8988T (cell line): Measurements from ENCODE around the gene NTM.

Source experiments
- DNase-seq: peaks from one replicate; pipeline ENCODE4 v3.0.0; 2011

NTM gene

DNA sequence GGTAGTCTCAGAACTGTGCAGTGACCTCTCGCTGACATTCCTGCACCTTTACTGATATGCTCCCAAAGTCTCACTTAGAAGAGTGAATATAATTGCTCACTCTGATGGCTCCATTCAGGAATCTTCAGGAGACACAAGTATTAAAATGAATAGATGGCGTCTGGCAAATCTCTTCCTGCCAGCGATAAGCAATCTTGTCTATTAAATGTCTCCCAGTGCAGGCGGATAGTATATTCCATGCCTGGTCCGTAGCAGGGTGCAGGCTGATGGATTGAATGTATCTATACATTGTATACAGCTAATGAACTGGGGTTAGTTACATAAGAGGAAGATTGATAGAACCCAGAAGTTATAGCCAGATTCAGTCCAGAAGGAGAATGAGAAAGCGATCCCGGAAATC lies 575.3 kb downstream of the NTM start:
- DNase-seq = no peak

DNA sequence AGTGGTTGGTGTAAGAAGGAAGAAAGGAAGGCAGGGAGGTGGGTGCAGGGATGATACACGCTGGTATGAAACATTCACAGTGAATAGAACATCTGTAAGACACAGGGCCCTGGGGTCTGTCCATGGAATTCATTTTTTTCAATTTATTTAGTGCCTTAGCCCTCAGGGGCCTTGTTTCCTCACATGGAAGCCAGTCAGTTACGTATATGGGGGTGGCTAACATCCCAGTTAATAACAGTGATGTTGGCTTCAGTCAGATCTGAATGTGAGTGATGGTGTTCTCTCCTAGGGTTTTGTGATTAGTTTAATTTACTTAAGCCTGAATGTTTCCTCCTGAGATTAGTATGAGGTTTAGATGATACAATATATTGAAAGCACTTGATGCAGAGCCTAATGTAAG lies 577.1 kb downstream of the NTM start:
- no peak for DNase-seq

- no peak for DNase-seq
Observed at GRCh38 chr11:131951121-131951520, 580.7 kb downstream of the NTM start.

DNA sequence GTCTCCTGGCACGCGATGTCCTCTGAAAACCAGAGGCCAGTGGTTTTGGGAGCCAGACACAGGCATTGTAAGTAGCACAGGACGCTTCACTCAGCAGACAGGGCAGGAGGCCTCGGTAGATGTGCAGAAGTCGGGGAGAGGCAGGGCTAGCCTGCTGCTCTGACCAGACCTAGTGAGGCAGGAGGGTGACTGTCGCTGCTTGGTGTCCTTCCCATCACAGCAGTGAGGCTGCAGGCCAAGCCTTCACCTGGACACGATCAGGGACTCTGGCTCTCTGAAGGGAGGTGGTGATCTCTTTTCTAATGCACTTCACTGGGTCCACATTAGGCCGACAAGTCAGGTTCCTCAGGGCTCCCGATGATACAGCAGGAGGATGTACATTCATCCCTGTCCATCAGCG lies 583.7 kb downstream of the NTM start:
- DNase-seq = no peak

DNA sequence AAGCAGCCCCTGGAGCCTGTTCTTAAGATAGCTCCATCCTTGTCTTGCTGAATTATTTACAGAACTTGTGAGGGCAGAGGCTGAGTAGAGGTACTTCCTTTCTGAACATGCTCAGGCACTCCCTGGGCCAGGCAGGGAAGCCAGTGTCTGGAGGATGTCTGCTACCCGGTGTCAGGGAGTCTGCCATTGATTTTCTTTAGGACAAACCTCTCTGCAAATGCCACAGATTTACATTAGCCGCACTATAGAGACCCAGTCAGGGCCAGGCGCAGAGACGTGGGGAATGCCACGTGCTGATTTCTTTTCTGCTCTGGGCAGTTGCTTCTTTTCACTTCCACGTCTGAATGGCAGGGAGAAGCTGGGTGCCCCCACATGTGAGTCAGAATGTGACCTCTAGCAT lies 585.5 kb downstream of the NTM start:
- no peak for DNase-seq

GRCh38 chr11:131957201-131957600 lies 586.8 kb downstream of the NTM start:
- no peak for DNase-seq

- DNase-seq = no peak
Observed at GRCh38 chr11:131957875-131958274, 587.5 kb downstream of the NTM start.

- no peak for DNase-seq
Observed at GRCh38 chr11:131962818-131963217, 592.4 kb downstream of the NTM start.

- DNase-seq = no peak
Observed at GRCh38 chr11:131964698-131965483, 594.5 kb downstream of the NTM start.

GRCh38 chr11:131965504-131965903 lies 595.1 kb downstream of the NTM start:
- DNase-seq = no peak

- DNase-seq = no peak
Observed at GRCh38 chr11:131966667-131967066, 596.3 kb downstream of the NTM start.

- DNase-seq = no peak
Observed at GRCh38 chr11:131969261-131969660, 598.8 kb downstream of the NTM start.

DNA sequence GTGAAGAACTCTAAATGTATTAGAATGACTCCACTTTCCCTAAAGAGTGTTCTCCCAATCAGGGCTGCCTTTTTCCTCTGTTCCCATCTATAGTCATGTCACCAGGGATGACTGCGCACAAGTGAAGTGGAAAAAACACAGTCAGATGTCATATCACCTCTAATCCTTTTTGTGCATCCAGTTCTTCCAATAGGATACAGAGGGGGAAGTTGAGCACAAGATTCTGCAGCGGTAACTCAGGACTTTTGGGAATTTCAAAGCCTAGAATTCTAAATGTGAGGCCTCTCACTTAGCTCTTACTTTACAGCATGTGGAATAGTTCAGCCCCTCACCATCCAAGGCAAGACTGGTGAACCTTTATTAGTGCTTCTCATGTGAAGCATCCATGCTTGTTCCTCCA lies 602.6 kb downstream of the NTM start:
- DNase-seq = no peak

GRCh38 chr11:131975619-131976018 lies 605.2 kb downstream of the NTM start:
- DNase-seq = no peak

GRCh38 chr11:131976021-131976420 lies 605.6 kb downstream of the NTM start:
- no peak for DNase-seq

- DNase-seq = no peak
Observed at GRCh38 chr11:131977231-131977630, 606.8 kb downstream of the NTM start.

DNA sequence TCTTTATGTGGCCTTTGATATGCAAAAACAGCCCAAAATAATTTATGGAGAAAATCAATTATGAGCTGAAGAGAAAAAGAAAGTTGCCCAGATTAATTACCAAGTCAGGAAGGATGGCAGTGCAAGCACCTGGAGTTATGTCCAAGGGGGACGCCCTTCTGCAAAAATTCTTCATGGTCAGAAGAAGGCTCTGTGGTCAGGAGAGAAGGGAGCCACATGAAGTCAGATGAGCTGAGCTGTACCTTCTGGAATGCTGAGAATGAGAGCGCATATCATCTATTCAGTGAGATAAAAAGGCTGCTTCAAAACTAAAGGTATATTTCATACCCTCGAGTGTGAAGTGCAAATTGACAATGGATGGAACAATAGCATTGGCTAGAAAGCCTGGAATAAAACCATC lies 607.4 kb downstream of the NTM start:
- no peak for DNase-seq

DNA sequence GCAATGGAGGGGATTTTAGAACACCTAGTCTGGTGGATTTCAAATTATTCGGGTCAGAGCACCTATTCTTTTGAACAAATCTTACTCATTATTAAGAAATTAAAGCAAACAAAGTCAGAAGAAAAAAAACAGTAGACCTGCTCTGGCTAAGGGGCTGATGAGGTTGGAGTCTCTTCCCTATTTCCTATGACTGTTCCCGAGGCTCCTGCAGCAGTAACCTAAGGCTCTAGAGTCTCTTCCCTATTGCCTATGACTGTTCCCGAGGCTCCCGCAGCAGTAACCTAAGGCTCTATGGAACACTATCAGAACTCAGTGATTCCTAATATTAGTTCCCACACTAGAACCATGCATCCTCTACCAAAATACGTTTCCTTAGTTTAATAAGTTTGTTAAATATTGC lies 607.9 kb downstream of the NTM start:
- DNase-seq = no peak

DNA sequence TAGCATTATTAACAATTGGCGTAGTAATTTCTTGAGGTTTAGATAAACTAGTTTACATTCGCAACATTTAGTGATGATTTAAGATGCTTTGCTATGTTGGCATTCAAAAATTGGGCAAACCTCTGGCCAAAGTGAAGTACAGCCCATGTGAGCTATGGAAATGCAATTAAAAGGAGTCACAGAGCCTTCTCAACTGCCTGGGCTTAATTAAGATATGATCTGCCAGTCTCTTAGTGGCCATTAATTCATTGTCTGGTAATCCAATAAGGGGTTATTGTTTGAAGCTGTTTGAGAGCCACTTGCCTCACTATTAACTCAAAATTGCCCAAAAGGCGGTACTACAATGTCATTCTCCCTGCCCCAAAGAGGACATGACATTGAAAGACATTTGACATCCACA lies 608.9 kb downstream of the NTM start:
- DNase-seq = no peak

DNA sequence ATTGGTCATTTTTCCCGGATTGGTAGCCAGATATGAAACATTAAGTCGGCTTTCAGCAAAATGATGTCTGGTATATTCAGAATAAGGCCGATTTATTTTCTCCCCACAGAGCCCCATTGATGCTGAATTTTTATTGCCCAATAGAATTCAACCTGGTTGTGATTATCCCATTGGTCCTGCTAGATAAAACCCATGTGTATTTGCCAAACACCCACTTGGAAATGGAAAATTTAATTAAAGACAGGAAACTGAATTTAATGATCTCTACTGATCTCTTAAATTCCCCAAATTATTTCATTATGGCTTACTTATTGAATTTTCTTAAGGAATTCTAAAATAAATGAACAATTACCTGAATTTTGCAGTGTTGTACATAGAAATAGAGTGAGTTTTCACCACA lies 609.8 kb downstream of the NTM start:
- no peak for DNase-seq

DNA sequence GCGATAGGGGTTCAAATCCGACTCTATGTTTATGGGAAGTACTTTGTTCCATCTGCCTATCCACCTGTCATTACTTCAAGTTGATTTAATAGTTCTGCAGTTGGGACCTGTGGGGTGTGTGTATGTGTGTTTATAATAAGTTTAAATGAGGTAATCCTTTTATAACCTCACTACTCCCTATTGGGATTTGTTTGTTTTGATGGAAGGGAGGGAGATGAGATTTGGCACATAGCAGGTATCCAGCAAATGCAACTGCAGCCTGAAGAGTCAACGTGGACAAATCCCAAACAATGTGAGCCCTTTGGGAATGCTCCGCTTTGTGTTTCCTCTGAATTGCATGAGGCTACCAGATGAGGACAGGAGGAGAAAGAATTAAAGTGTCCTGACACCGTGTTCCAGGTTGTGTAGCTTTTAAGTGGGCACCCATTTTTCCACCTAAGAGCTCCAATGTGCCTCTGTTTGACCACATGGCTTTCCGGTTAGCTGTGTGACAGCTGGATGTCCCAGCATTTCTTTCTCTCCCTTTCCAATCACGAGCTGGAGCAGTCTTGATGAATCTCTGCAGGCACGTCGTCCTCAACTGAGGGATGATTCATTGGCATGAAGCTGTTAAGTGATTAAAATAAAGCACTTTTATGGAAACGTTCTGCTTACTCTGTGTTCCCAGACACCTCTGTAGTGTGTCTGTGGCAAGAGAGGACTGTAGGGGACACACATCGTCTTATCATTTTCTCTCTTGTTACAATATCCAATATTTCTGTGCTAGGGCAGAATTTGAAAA lies 610.7 kb downstream of the NTM start:
- DNase-seq = no peak

GRCh38 chr11:131982154-131982553 lies 611.7 kb downstream of the NTM start:
- DNase-seq = no peak

GRCh38 chr11:131985846-131986301 lies 615.5 kb downstream of the NTM start:
- DNase-seq = no peak

GRCh38 chr11:131987703-131988102 lies 617.3 kb downstream of the NTM start:
- DNase-seq = no peak
